GM21619 (cell line): ENCODE measurements around the gene CWC15.
"Not testable (repeated sequence)": the region's sequence is repeated elsewhere in the genome, so short reads cannot be mapped to it uniquely, and the experiment has no call there.

Experiments
- ATAC-seq: cut with Tn5 transposase; IDR thresholded peaks from one replicate; pipeline ENCODE4 v1.9.1; 2021; ENCODE audit not compliant: unreplicated experiment

The CWC15 gene

DNA sequence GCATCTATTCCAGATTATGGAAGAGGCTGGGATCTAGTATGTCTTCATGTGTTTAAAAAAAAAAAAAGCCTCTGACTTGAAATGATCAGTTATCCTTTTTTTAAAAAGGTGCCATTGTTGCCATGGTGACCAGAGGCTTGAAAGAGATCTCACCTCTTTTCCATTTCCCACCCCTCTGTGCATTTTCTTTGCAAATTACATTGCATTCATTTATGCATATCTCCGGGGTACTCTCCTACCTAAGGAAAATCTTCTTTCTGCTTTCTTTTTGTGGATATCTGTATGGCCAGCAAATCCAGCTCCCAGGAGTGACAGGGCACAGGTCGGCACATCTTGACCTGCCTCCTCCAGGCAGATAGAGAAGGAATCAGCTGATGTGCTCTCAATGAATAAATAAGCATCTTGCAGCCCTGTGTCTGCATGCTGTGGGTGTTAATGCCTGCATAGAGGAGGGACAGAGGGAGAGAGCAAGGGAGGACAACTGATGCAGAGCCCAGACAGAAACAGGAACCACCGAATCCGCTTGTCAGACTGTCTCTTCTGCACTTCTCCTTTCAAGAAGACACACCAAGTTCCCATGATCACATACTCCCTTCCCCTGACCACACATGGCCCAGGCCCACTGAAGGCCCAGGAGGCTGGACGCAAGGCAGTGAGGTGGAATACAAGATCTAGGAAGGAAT is 50.9 kb downstream of the CWC15 start:
- ATAC-seq, result no peak

DNA sequence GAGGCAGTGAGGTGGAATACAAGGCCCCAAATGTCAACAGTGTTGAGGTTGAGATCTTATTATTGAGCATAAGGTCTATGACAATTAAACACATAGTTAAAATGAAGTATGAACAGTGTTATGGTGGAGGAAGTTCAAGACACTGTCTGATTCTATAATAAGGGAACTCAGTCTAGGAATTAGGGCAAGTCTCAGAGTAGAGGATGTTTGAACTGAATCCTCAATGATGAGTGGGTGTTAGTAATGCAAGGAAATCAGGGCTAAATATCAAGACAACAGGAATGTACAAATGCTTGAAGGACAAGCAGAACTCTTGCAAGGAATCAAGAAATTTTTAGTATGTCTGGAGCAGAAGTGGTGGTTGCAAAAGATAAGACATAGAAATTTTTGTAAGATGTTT is 53.0 kb downstream of the CWC15 start:
- ATAC-seq, result no peak

DNA sequence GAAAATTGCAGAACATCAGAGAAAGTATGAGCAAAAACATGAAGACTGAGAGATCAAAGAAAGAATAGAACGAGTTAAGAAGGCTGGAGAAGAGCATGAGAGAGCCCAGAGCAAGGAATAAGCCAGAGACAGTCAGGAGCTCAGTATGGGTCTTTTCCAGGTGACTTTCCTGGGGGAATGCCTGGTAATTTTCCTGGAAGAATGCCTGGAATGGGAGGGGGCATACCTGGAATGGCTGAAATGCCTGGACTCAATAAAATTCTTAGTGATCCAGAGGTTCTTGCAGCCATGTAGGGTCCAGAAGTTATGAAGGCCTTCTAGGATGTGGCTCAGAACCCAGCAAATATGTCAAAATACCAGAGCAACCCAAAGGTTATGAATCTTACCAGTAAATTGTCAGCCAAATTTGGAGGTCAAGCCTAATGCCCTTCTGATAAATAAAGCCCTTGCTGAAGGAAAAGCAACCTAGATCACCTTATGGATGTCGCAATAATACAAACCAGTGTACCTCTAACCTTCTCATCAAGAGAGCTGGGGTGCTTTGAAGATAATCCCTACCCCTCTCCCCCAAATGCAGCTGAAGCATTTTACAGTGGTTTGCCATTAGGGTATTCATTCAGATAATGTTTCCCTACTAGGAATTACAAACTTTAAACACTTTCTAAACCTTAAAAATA is 59.5 kb downstream of the CWC15 start:
- ATAC-seq, result not testable (repeated sequence)

- ATAC-seq, result no peak
Observed at GRCh38 chr11:94912806-94913205, 60.5 kb downstream of the CWC15 start.
